Testis (tissue), 2 donors: ENCODE measurements around the gene NDUFA8.

Source experiments
- CTCF ChIP-seq, 3 experiments: fragments of 450-650 bp in 2 of 3; fragments of 200-600 bp in 1 of 3; sonication (generic) in 1 of 3; IDR thresholded peaks; one replicate each; pipeline ENCODE4 v1.5.1; 2016 to 2019; ENCODE audit warnings: antibody characterized with exemption in 3 of 3, mild to moderate bottlenecking in 2 of 3, moderate library complexity in 1 of 3
- POLR2A ChIP-seq: fragments of 450-650 bp; IDR thresholded peaks from one replicate; pipeline ENCODE4 v1.6.1; 2017; ENCODE audit warnings: antibody characterized with exemption, mild to moderate bottlenecking, moderate library complexity

GRCh38 chr9:122195875-122196274 is 36.3 kb upstream of the NDUFA8 start:
- no peak for TF ChIP-seq POLR2A
- TF ChIP-seq CTCF (IDR thresholded peaks at IDR 0.05), result no peak
